Occipital lobe (tissue), 2 donors: Measurements from ENCODE around the gene ERC1. TPM values are rescaled to one million over a fixed set of nuclear protein-coding genes. Genes with fewer than 3 reads are reported as not detected.
"Not testable (repeated sequence)": the region's sequence is repeated elsewhere in the genome, so short reads cannot be mapped to it uniquely, and the experiment has no call there.

ENCODE experiments used
- DNase-seq: peaks from one replicate; lab custom pipeline; 2025; lab: John Stamatoyannopoulos, UW
- total RNA-seq: library from RNA; depleted of rRNA; stranded (reverse); fragments of >200 nt; gene quantifications from one replicate; pipeline ENCODE4 v1.2.3, GENCODE V29; 2014

ERC1 gene
- total RNA-seq, 1 donor from 2014 or later: 119 TPM

DNA sequence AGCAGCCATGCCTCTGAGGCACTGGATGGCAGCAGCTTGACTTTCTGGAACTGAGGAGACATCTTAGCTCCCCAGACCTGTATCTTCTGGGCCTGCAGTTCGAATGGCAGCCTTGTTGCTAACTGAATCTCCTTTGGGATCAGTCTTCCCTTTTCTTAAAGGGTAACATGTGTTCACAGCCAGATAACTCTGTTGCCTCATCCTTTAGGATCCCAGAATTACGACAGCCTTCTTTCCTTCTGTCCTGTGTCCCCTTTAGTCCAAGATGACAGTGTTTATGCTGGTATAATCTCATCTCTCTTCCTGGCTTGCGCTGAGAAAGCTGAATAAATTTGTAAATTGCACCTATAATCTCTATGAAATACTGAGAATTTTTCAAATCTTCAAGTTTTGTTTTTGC lies 9.1 kb upstream of the ERC1 start:
- no peak for DNase-seq

DNA sequence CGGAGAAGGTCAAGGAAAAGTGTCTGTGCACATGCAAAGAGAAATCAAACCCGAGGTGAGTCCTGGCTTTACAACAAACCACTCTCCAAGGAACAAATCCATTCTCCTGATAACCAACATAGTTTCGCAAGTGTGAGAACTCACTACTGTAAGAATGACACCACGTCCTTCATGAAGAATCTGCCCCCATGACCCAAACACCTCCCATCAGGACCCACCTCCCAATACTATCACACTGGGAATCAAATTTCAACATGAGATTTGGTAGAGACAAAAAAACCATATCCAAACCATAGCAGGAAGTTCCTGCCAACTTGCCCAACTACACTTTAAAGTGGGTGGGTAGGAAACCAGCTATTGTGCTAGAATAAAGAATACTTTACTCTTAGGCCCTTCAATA lies 2.4 kb upstream of the ERC1 start:
- DNase-seq: no peak

DNA sequence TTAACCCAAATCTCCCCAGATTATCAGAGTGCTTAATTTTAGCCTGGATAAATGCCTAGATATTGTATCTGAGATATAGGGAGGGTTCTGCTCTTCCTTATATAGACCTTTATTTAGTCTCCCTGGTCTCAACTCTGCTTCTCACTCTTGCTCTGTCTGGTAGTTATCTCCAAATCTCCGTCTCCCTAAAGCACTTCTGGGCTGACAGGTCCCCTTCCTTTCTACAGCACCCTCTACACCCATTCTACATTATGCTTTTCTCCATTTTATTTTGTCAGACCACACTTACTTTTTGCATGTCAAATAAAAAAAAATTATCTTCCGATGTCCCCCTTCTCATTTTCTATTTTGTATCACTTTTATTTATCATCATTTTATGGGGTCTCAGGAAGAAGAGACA lies 2.0 kb upstream of the ERC1 start:
- DNase-seq: no peak

DNA sequence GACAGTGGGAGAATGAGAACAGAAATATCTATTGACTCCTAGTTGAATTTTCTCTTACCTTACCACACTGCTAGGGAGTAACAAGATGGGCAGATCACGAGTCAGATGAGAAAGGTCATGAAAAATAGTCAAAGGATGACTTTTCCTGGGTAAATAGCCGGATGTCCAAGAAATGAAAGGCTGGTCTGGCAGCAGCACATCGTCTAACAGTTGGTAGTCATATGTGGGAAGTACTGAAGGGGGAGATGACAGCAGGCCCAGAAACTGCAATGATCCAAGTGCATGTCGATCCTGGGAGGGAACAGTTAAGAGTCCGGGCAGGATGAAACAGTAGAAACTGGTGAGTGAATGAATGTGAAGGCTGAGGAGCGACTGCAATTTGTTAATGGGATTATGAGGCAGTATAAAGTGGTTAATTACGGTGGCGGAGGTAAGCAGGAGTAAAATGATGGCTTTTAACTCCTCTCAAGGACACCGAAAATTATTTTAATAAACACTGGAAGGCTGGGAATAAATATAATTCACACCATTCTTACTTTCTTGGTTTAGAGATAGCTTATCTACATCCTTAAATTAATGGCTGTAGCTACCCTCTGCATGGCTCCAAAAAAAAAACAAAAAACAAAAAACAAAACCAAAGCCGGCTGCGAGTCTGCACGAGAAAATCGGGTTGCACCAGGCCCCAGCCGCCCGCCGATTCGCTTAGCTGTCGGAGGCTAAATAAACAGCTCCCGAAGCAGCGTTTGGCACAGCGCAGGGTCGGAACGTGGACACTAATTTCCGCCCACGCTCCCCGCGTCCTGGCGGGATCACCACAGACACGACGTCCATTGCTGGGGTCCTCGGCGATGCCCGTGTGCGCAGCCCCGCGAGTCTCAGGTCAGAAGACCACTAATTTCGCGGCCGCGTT lies 1.0 kb upstream of the ERC1 start:
- peak; percentile 40 for DNase-seq

DNA sequence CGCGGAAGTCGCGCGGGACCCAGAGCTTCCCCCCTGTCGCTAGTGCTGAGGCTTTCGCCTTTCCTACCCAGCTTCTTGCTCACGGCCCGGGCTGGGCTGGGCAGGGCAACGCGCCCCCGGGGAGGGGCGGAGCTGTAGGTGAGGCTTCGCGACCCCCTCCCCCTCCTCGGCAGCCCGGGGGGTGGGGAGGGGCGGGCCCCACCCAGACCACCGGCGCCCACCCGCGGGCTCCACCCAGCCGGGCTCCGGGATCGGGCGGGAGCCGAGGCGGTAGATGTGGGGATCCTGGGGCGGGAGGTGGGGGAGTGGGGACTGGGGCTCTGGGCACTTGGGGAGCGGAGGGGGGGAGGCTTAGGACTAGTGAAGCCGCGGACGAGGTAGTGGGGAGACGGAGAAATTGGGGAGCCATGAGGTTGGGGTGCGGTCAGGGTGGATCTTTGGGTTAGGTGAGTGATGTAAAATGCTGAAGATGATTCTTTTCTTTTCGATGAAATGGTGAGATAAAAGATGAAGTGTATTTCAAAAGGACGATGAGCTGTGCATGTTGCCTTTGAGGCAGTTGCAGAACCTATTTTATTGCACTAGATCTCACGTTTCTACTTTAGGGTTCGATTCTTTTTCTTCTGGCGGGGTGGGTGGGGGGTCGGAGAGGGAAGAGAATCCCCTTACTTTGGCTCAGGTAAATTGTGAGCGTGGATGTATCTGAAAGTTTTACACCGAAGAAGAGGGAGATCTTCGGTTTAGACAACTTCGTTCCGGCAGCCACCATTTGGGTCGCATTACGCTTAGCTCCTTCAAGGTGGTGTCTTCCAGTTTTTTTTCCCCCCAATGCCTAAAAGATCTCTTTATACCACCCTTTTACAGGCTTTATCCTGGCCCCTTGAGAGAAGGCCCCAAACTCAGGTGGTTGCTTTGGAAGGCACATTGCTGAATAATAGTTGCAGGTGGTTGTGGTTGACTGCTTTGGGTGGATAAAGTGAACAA lies 619 bp downstream of the ERC1 start:
- DNase-seq: peak; percentile 59

DNA sequence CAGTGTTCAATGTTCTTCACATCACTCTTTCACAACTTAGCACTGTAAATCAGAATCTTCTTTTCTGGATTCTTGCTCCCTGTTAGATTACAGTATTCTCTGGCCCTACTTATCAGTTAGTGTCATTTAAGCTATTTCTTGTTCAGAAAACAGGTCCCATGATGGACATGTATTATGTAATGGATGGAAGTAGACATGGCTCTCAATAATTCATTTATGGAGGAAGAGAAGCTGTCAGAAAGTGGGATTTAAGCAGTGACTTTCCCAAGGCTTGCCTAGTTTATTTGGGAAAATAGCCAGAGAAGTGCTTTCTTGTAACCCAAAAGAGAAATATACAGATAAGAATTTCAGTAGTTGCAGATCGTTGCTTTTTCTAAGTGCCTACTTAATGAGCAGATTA lies 1.6 kb downstream of the ERC1 start:
- DNase-seq: no peak

DNA sequence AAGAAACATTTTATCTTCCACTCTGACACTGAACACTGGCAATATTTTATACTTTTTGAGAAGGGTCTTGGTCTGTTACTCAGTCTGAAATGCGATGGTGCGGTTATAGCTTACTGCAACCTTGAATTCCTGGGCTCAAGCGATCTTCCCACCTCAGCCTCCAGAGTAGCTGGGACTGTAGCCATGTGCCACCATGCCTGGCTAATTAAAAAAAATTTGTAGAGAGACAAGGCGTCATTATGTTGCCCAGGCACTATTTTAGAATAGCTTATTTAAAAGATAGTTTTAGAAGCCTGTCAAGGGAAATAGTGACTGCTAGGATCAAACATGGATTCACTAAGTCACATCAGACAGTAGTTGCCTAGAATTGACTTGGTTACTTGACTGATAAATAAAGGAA lies 5.9 kb downstream of the ERC1 start:
- DNase-seq: no peak

DNA sequence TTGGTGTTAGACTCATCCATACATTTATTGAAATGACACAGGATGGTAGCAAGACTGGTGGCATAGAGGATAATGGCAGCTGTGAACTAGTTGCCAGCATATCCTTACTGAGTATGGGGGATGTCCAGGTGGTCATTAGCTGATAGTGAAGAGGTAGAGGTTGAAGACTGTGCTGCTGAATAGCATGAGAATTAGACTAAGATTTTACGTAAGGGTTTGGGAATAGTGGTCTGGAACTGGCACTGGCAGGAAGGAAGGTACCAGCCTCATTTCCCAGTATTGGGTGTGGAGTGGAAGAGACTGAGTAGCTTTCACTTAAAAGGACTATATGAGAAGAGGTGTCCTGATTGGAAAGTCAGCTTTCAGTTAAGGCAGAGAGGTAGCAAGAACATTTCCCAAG lies 6.5 kb downstream of the ERC1 start:
- no peak for DNase-seq

DNA sequence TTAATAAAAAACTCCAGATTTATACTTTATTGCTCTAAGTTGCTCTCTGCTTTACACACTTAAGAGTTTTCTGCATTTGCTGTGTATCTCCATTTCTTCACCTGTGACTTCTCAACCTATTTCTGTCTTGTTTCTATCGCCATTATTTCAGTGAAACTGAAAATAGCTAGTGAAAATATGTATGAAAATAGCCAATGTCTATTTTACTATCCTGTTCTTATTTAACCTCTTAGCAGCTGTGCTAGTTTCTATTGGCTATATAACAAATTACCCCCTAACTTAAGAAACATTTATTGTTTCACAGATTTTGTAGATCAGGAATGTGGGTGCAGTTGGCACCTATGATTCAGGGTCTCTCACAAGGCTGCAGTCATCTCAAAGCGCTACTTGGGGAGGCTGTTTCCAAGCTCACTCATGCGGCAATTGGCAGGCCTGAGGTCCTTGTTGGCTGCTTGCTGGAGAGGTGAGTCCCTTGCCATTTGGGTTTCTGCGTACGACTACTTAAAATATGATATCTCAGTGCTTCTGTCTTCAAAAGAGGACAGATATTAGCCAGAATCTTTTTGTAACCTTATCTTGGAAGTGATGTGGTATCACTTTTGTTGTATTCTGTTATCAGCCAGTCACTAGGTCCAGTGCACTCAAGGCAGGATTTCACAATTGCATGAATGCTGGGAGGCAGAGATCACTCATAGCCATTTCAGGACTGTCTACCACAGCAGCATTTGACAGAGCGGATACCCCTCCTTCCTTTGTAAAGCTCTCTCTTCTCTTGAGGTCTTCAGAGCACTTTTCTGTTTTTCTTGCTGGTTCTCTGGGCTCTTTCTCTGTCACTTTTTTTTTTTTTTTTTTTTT lies 7.2 kb downstream of the ERC1 start:
- DNase-seq: no peak

DNA sequence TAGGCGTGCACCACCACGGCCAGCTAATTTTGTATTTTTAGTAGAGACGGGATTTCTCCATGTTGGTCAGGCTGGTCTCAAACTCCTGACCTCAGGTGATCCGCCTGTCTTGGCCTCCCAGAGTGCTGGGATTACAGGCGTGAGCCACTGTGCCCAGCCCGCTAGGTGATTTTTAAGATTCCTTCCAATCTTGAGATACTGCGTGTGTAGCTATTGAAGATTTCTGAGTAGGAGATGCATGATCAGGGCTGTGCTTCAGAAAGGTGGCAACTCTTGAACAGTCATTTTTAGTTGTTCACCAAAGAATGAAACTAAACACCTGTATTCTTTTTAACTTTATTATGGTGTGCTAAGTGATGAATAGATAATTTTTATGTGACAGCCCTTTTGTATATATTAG lies 8.7 kb downstream of the ERC1 start:
- not testable (repeated sequence) for DNase-seq

DNA sequence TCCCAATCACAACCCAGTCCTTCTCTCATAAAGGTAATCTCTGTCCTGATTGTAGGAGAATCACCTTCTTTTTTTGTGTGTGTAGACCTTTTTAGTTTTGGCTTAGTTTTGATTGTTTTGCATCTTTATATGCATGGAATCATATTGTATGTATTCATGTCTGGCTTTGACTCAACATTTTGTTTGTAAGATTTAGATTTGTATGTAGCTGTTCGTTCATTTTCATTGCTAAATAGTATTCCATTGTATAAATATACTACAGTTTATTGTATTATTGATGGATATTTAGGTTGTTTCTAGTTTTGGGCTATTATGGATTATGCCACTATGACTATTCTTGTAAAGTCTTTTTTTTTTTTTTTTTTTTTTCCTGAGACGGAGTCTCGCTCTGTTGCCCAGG lies 10.5 kb downstream of the ERC1 start:
- DNase-seq: no peak

DNA sequence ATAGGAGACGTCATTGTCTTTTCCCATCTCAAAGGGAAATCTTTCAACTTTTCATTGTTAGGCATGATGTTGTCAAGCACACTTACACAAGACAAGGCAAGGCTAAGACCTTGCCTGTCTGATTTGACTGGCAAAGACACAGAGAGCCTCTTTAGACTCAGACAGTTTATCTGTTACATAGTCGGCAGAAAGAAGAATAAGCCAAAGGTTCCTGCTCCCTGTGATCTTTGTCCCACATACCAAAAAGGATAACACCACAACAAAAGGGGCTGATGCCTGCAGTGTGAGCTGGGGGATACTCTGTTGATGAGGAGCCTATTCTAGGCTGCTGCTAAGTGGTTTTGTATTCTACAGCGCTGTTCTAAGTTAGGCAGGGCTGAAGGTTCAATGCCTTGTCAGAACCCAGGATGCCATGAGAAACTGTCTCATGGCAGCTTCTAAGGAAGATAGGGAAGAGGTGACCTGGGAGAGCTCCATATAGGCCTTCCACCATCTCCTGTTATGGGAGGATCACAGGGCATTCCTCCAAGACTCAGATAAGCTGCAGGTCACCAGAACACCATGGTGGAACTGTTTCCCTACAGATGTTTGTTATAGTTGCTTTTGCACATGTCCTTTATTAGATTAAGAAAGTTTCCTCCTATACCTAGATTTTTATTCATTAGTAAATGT lies 12.7 kb downstream of the ERC1 start:
- DNase-seq: no peak

DNA sequence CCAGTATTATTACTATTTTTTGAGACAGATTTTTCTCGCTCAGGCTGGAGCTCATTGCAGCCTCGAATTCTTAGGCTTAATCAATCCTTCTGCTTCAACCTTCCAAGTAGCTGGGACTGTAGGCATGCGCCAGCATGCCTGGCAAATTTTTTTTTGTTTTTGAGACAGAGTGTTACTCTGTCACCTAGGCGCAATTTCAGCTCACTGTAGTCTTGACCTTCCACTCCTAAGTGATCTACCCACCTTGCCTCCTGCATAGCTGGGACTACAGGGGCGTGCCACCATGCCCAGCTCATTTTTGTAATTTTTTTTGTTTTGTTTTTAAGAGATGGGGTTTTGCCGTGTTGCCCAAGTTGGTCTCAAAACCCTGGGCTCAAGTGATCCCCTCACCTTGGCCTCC lies 15.2 kb downstream of the ERC1 start:
- no peak for DNase-seq

DNA sequence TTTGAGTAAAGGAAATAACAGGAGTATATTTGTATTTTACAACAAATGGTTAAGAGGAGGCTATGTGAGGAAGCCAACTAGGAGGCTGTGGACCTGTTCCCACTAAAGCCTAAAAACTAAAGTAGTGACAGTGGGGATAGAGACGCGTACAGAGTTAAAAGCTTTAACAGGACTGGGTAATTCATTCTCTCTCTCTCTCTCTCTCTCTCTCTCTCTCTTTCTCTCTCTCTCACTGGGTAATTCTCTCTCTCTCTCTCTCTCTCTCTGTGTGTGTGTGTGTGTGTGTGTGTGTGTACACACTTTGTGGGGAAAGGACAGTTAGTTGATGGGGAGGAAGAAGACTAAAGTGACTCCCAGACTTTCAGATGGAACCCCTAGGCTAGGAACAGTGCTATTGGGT lies 16.3 kb downstream of the ERC1 start:
- no peak for DNase-seq

DNA sequence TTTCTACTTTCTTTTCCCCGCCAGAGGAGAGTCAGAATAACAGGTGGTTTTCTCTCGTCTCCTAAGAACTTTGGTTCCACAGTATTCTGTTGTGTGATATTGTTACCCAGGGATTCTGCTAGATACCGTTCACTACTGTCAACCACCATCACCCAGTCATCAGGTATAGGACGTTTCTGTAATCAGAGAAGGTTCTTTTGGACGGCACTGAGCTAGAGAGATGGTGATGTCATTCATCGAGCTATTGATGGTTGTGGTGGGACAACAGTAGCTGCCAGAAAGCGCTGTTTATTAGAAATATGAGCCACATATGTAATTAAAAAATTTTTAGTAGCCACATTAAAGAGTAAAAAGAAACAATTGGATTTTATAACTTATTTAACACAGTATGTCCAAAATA lies 17.0 kb downstream of the ERC1 start:
- DNase-seq: no peak

DNA sequence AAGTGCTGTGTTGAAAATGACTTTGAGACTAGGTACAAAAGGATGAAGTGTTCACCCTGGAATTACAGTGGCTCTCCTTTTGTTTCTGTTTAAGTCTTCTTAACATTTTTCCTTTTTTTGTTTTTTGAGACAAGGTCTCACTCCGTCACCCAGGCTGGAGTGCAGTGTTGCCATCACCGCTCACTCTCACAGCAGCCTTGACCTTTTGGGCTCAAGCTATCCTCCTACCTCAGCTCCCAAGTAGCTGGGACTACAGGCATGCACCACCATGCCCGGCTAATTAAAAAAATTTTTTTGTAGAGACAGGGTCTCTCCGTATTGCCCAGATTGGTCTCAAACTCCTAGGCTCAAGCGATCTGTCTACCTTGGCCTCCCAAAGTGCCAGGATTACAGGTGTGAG lies 20.1 kb downstream of the ERC1 start:
- DNase-seq: no peak

DNA sequence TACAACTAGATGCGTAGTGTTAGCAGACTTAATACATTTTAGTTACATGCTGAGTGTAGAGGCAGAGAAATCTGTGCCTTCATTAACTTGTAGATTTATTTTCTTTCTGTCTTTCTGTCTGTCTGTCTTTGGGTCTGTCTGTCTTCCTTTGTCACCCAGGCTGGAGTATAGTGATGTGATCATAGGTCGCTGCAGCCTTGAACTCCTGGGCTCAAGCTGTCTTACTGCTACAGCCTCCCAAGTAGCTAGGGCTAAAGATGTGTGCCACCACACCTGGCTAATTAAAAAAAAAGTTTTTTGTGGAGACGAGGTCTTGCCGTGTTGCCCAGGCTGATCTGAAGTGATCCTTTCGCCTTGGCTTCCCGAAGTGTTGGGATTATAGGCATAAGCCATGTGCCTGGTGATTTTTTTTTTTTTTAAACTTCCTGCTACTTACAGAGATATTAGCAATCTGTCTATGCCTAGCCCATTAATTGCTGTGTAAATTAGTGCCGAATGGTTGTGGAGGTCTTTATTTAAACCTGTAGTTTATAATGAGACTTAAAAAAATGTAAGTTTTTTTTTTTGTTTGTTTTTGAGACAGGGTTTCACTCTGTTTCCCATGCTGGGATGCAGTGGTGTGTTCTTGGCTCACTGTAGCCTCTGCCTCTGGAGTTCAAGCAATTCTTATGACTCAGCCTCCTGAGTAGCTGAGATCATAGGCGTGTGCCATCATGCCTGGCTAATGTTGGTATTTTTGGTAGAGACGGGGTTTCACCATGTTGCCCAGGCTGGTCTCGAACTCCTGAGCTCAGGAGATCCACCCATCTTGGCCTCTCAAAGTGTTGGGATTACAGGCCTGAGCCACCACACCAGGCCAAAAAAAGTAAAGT lies 22.8 kb downstream of the ERC1 start:
- DNase-seq: no peak

DNA sequence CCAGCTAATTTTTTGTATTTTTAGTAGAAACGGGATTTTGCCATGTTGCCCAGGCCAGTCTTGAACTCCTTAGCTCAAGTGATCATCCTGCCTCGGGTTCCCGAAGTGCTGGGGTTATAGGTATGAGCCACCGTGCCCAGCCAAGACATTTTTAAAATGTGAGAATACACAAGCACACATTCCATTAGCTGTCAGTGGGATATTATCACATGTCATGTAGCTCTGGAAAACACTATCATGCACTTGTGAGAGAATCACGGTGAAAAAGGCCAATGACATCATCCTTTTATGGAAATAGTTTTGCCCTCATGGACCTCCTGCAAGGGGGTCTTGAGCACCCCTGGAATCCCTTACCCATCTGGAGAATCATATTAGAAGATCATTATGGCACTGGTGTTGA lies 28.3 kb downstream of the ERC1 start:
- DNase-seq: no peak

DNA sequence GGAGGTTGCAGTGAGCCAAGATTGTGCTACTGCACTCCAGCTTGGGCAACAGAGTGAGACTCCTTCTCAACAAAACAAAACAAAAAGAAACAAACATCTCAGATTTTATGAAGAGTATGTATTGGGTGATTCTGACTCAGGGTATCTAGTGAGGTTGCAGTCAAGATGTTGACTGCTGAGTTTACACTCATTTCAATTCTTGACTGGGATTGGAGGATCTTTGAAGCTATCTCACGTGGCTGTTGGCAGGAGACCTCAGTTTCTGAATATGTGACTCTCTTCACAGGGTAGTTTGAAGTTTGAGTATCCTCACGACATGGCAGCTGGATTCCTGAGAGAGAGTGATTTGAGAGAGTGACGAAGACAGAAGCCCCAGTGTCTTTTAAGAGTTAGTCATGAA lies 29.4 kb downstream of the ERC1 start:
- DNase-seq: no peak
